Germinal center (tissue), 1 donor: ENCODE data around the gene TCF7L2.
A peak's percentile ranks its signal among the peaks of the same experiment; 100 is the strongest.

Experiments used
- DNase-seq: peaks from one replicate; pipeline ENCODE4 v3.0.0; 2012; ENCODE audit warnings: mixed read lengths, low spot score

TCF7L2 gene

GRCh38 chr10:112966194-112966855 lies 16.3 kb downstream of the TCF7L2 start:
- no peak for DNase-seq

GRCh38 chr10:112967200-112967599 lies 17.2 kb downstream of the TCF7L2 start:
- no peak for DNase-seq

- no peak for DNase-seq
Observed at GRCh38 chr10:112969131-112969530, 19.1 kb downstream of the TCF7L2 start.

GRCh38 chr10:112969542-112969941 lies 19.5 kb downstream of the TCF7L2 start:
- no peak for DNase-seq

- DNase-seq, result no peak
Observed at GRCh38 chr10:112970021-112970420, 20.0 kb downstream of the TCF7L2 start.

GRCh38 chr10:112972606-112973005 lies 22.6 kb downstream of the TCF7L2 start:
- DNase-seq, result no peak

GRCh38 chr10:112973046-112973445 lies 23.0 kb downstream of the TCF7L2 start:
- no peak for DNase-seq

GRCh38 chr10:112973805-112974204 lies 23.8 kb downstream of the TCF7L2 start:
- DNase-seq, result no peak

- no peak for DNase-seq
Observed at GRCh38 chr10:112977426-112977898, 27.4 kb downstream of the TCF7L2 start.

GRCh38 chr10:112979927-112980326 lies 29.9 kb downstream of the TCF7L2 start:
- no peak for DNase-seq

- no peak for DNase-seq
Observed at GRCh38 chr10:112980937-112981336, 30.9 kb downstream of the TCF7L2 start.

- DNase-seq, result peak; percentile 68
Observed at GRCh38 chr10:112981553-112981952, 31.5 kb downstream of the TCF7L2 start.

- DNase-seq, result no peak
Observed at GRCh38 chr10:112983444-112984056, 33.5 kb downstream of the TCF7L2 start.

GRCh38 chr10:112984756-112985155 lies 34.7 kb downstream of the TCF7L2 start:
- no peak for DNase-seq

- DNase-seq, result no peak
Observed at GRCh38 chr10:112985690-112986543, 35.9 kb downstream of the TCF7L2 start.

- DNase-seq, result no peak
Observed at GRCh38 chr10:112986544-112987190, 36.6 kb downstream of the TCF7L2 start.

GRCh38 chr10:112988839-112989406 lies 38.9 kb downstream of the TCF7L2 start:
- DNase-seq, result no peak

- no peak for DNase-seq
Observed at GRCh38 chr10:112989826-112990225, 39.8 kb downstream of the TCF7L2 start.

GRCh38 chr10:112990271-112990670 lies 40.2 kb downstream of the TCF7L2 start:
- no peak for DNase-seq

- DNase-seq, result no peak
Observed at GRCh38 chr10:112991888-112992491, 41.9 kb downstream of the TCF7L2 start.

- no peak for DNase-seq
Observed at GRCh38 chr10:112996462-112996861, 46.4 kb downstream of the TCF7L2 start.

GRCh38 chr10:112999102-112999501 lies 49.1 kb downstream of the TCF7L2 start:
- no peak for DNase-seq
